ENCODE results near the gene PMF1.

DNA sequence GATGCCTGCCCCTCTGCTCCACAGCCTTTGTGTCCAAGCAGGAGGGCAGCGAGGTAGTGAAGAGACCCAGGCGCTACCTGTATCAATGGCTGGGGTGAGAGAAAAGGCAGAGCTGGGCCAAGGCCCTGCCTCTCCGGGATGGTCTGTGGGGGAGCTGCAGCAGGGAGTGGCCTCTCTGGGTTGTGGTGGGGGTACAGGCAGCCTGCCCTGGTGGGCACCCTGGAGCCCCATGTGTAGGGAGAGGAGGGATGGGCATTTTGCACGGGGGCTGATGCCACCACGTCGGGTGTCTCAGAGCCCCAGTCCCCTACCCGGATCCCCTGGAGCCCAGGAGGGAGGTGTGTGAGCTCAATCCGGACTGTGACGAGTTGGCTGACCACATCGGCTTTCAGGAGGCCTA lies 29.9 kb downstream of the PMF1 start:
- no peak for TF ChIP-seq CREB5 (CRISPR knock-in tag; IDR thresholded peaks at IDR 0.05; ENCODE audit: low read depth)
- TF ChIP-seq TOX (CRISPR knock-in tag; IDR thresholded peaks at IDR 0.05; ENCODE audit: borderline replicate concordance), result no peak
- no peak for TF ChIP-seq ESRRG (CRISPR knock-in tag; IDR thresholded peaks at IDR 0.05)
- TF ChIP-seq ZFP3 (CRISPR knock-in tag; IDR thresholded peaks at IDR 0.05), result no peak
- TF ChIP-seq ZNF8 (CRISPR knock-in tag; IDR thresholded peaks at IDR 0.05), result no peak
- no peak for TF ChIP-seq CSDC2 (CRISPR knock-in tag; IDR thresholded peaks at IDR 0.05)
- no peak for TF ChIP-seq BACH2 (CRISPR knock-in tag; IDR thresholded peaks at IDR 0.05; ENCODE audit: borderline replicate concordance)
- no peak for TF ChIP-seq RARB (CRISPR knock-in tag; IDR thresholded peaks at IDR 0.05)
- no peak for TF ChIP-seq ISL1 (CRISPR knock-in tag; IDR thresholded peaks at IDR 0.05)
- no peak for TF ChIP-seq PPARA (CRISPR knock-in tag; IDR thresholded peaks at IDR 0.05; ENCODE audit: borderline replicate concordance)
- TF ChIP-seq SNAI2 (CRISPR knock-in tag; IDR thresholded peaks at IDR 0.05), result no peak
- no peak for TF ChIP-seq PATZ1 (CRISPR knock-in tag; IDR thresholded peaks at IDR 0.05; ENCODE audit: borderline replicate concordance)
- no peak for TF ChIP-seq GLIS3 (CRISPR knock-in tag; IDR thresholded peaks at IDR 0.05)
- TF ChIP-seq TCF4 (CRISPR knock-in tag; IDR thresholded peaks at IDR 0.05; ENCODE audit: borderline replicate concordance), result no peak

All from SK-N-SH treated with all-trans-retinoic acid at 6 μM for 48 hours (cell line).